Heart left ventricle (tissue), 16 donors: ENCODE measurements around the gene BOK. TPM values are rescaled to one million over a fixed set of nuclear protein-coding genes. Genes with fewer than 3 reads are reported as not detected.
"Not testable (repeated sequence)": the region's sequence is repeated elsewhere in the genome, so short reads cannot be mapped to it uniquely, and the experiment has no call there.

Source experiments
- ATAC-seq, 4 donors: fragments of 200-7000 bp; cut with Tn5 transposase; one replicate each; pipeline ENCODE4 v1.9.1; 2020 to 2022; ENCODE audit warnings: moderate library complexity in 4 of 4, mild to moderate bottlenecking in 3 of 4, moderate number of reproducible peaks in 1 of 4
- DNase-seq, 5 donors: peaks; one replicate each; pipeline ENCODE4 v3.0.0-alpha.2; 2020
- H3K27ac ChIP-seq, 12 donors: fragments of 200-600 bp; sonication (generic) in 4 of 12; one replicate each; pipeline versions ENCODE4 v1.5.0 to v1.8.0; 2016 to 2022; ENCODE audit warnings: mild to moderate bottlenecking in 2 of 12
- H3K27me3 ChIP-seq, 9 donors: fragments of 200-600 bp; sonication (generic) in 2 of 9; one replicate each; pipeline versions ENCODE4 v1.5.1 to v1.8.0; 2016 to 2022; ENCODE audit warnings: mild to moderate bottlenecking in 3 of 9
- H3K36me3 ChIP-seq, 9 donors: fragments of 200-600 bp; sonication (generic) in 2 of 9; one replicate each; pipeline versions ENCODE4 v1.5.0 to v1.8.0; 2018 to 2022; ENCODE audit warnings: mild to moderate bottlenecking in 2 of 9
- H3K4me1 ChIP-seq, 12 donors: fragments of 200-600 bp; sonication (generic) in 4 of 12; one replicate each; pipeline versions ENCODE4 v1.5.0 to v1.8.0; 2016 to 2022; ENCODE audit warnings: mild to moderate bottlenecking in 3 of 12
- H3K4me3 ChIP-seq, 12 donors: fragments of 200-600 bp; sonication (generic) in 4 of 12; one replicate each; pipeline versions ENCODE4 v1.5.0 to v1.8.0; 2017 to 2022; ENCODE audit warnings: mild to moderate bottlenecking in 9 of 12, moderate library complexity in 4 of 12
- H3K9me3 ChIP-seq, 12 donors: fragments of 200-600 bp; sonication (generic) in 4 of 12; one replicate each; pipeline versions ENCODE4 v1.5.0 to v1.8.0; 2016 to 2022; ENCODE audit warnings: mild to moderate bottlenecking in 1 of 12
- CTCF ChIP-seq, 12 donors: fragments of 200-600 bp; sonication (generic) in 4 of 12; IDR thresholded peaks; one replicate each; pipeline versions ENCODE4 v1.5.0 to v1.8.0; 2018 to 2022; ENCODE audit warnings: antibody characterized with exemption in 12 of 12, mild to moderate bottlenecking in 5 of 12
- POLR2A ChIP-seq, 2 donors: fragments of 450-650 bp; IDR thresholded peaks; one replicate each; pipeline ENCODE4 v1.6.1; 2017; ENCODE audit warnings: antibody characterized with exemption in 2 of 2, mild to moderate bottlenecking in 2 of 2, moderate library complexity in 2 of 2
- WGBS, 4 donors: extraction: QIAGEN DNeasy Blood & Tissue Kit in 2 of 4; methylation state at CpG; one replicate each; pipeline versions ENCODE4 v1.1.5 to v1.1.7; 2013 to 2018; 5-methylcytosine and 5-hydroxymethylcytosine counted together
- intact Hi-C, 10 donors: fragments of 100-400 bp; cut with DNase I; formaldehyde crosslinking; loops; one replicate each; pipeline versions ENCODE4 v1.11.1 to v1.14.2; 2022
- polyA plus RNA-seq, 2 donors: library from polyadenylated mRNA; stranded (reverse); fragments of 200-250 nt; gene quantifications; one replicate each; pipeline ENCODE4 v1.2.3, GENCODE V29; 2013
- total RNA-seq, 9 donors: library from RNA; depleted of rRNA in 2 of 9; stranded (reverse); fragments of >200 nt in 2 of 9; fragmentation: NEBNext Ultra II Directional in 3 of 9; extraction: Animal tissue kit (Norgen Biotek cat#: 25700) in 3 of 9; gene quantifications; one replicate each; pipeline versions ENCODE4 v1.1.0 to v1.2.4, GENCODE V29; 2016 to 2023
- donor health status: ischemic (EF 13 %, LVEDD 7.1; RV severe dilation, severe dysfunction).
- donor health status: healthy with polysubstance abuse.
- donor health status: DM: no; HTN: yes; CAD: no.
- donor health status: DM: no; HTN: no; CAD: no.
- donor health status: ischemic (EF 25% LVEDD 6.9; RV normal size, moderate dysfunction).
- donor health status: ischemic (EF 25% LVEDD 5.7; RV mildly dilated, moderate dysfunction).
- donor health status: healthy.
- donor health status: DM: yes; HTN: yes; CAD: no.
- donor health status: ischemic (EF 35%, LVEDD 5.7; RV mildly dilated, moderate dysfunction).
- donor health status: nonischemic (EF 11% LVEDD 7.7; RV severe dilation, severe dysfunction).
- donor health status: DM: yes; HTN: yes; CAD: no.
- donor health status: PGD.
- donor health status: ischemic (EF 29% LVEDD 5.4; RV normal size, mild dysfunction).
- donor health status: nonischemic (EF 23%, LVEDD 6.1; RV moderate dilation, normal function).

Gene BOK
- total and polyA plus RNA-seq, 11 donors: 1.4 to 22.3 (median 8.4) TPM

- TF ChIP-seq CTCF (IDR thresholded peaks at IDR 0.05) (no peak), POLR2A (IDR thresholded peaks at IDR 0.05) (no peak)
- H3K4me1 ChIP-seq: peaks cover 0 to 35% (median 7%) of the 10 kb centered on the region in 12 donors
- WGBS, 4 donors: 71 to 75% (median 73%) methylated on average over 7 of the region's 7 CpGs
- no peak overlapping the region for H3K4me3 ChIP-seq
- intact Hi-C loops: no loop called here
- no peaks in the 10 kb centered on the region for H3K9me3 ChIP-seq
- ATAC-seq (no peak), DNase-seq (no peak)
- peaks cover 0 to 9% (median 0%) of the 10 kb centered on the region in 9 donors for H3K36me3 ChIP-seq
- no peaks in the 10 kb centered on the region for H3K27me3 ChIP-seq
- H3K27ac ChIP-seq: peak overlapping the region in 1 of 12 donors; percentile 24
Measured at GRCh38 chr2:241566468-241566867, 7.9 kb downstream of the BOK start.

- DNase-seq, intact Hi-C loops, H3K36me3 ChIP-seq, H3K27me3 ChIP-seq, H3K9me3 ChIP-seq, ATAC-seq, H3K4me3 ChIP-seq: not testable (repeated sequence)
- 93 to 98% (median 94%) methylated on average over 10 to 15 of the region's 15 CpGs for WGBS, 4 donors
- H3K4me1 ChIP-seq: peaks cover 0 to 34% (median 6%) of the 10 kb centered on the region in 12 donors
- H3K27ac ChIP-seq: peak overlapping the region in 1 of 12 donors; percentile 24
Measured at GRCh38 chr2:241567266-241567665, 8.7 kb downstream of the BOK start.

GRCh38 chr2:241567776-241568175 lies 9.2 kb downstream of the BOK start:
- no peak for DNase-seq
- TF ChIP-seq CTCF (IDR thresholded peaks at IDR 0.05): no peak
- no peak for TF ChIP-seq POLR2A (IDR thresholded peaks at IDR 0.05)
- 93 to 97% (median 96%) methylated on average over 7 to 8 of the region's 8 CpGs for WGBS, 4 donors
- no peak for ATAC-seq
- Histone ChIP-seq H3K4me1 (peaks cover 0 to 30% (median 6%) of the 10 kb centered on the region in 12 donors), H3K27me3 (no peaks in the 10 kb centered on the region), H3K9me3 (no peaks in the 10 kb centered on the region), H3K36me3 (peaks cover 0 to 8% (median 0%) of the 10 kb centered on the region in 9 donors), H3K4me3 (no peak overlapping the region), H3K27ac (no peak overlapping the region)
- intact Hi-C loops: no loop called here

- no peak overlapping the region for H3K27ac ChIP-seq
- ATAC-seq: no peak
- H3K27me3 ChIP-seq: no peaks in the 10 kb centered on the region
- DNase-seq: no peak
- H3K9me3 ChIP-seq: no peaks in the 10 kb centered on the region
- WGBS, 4 donors: 94 to 97% (median 95%) methylated on average over 4 of the region's 4 CpGs
- peaks cover 0 to 20% (median 1%) of the 10 kb centered on the region in 12 donors for H3K4me1 ChIP-seq
- intact Hi-C loops: no loop called here
- no peak overlapping the region for H3K4me3 ChIP-seq
- no peak for TF ChIP-seq CTCF (IDR thresholded peaks at IDR 0.05)
- no peak for TF ChIP-seq POLR2A (IDR thresholded peaks at IDR 0.05)
- peaks cover 0 to 13% (median 4%) of the 10 kb centered on the region in 9 donors for H3K36me3 ChIP-seq
Measured at GRCh38 chr2:241568726-241569125, 10.2 kb downstream of the BOK start.

- DNase-seq (peak in 1 of 5 donors; percentile 54), ATAC-seq (no peak)
- peaks cover 0 to 10% (median 0%) of the 10 kb centered on the region in 12 donors for H3K4me1 ChIP-seq
- no peaks in the 10 kb centered on the region for H3K9me3 ChIP-seq
- peak overlapping the region in 1 of 12 donors; percentile 24 for H3K27ac ChIP-seq
- peaks cover 0 to 13% (median 4%) of the 10 kb centered on the region in 9 donors for H3K36me3 ChIP-seq
- H3K4me3 ChIP-seq: no peak overlapping the region
- intact Hi-C loops: no loop called here
- TF ChIP-seq POLR2A (IDR thresholded peaks at IDR 0.05) (no peak), CTCF (IDR thresholded peaks at IDR 0.05) (no peak)
- no peaks in the 10 kb centered on the region for H3K27me3 ChIP-seq
- WGBS, 4 donors: 84 to 93% (median 92%) methylated on average over 14 to 23 of the region's 23 CpGs
Measured at GRCh38 chr2:241569831-241570281, 11.3 kb downstream of the BOK start.
